ENCODE data around the gene IGF1R.

Gene IGF1R

DNA sequence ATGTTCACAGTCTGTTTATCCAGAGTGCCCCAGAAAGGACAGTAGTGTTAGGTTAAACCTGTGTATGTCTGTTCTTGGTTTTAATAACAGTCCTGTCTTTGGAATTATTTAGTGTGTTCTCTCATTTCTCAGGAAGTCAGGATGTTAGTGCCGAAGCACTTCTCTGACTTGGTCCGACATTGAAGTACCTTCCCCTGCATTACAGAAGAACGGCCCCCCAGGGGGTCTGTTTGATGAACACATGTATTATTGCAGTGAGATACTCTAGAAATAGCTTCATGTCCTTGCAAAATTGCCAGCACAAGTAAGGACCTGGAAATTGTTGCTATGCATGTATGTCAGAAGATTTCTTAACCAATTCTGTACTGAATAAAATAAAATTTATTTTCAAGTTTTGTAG is 110.9 kb downstream of the IGF1R start:
- Histone ChIP-seq H3K27me3 (no peaks in the 10 kb centered on the region), H3K4me1 (peaks cover 12% of the 10 kb centered on the region), H3K36me3 (no peaks in the 10 kb centered on the region; the same call in 1 of the 2 replicates), H3K9me3 (no peaks in the 10 kb centered on the region; the same call in 1 of the 2 replicates), H3K4me3 (ENCODE audit: low read depth, low read length) (no peak overlapping the region)
- TF ChIP-seq, protein P1, sequence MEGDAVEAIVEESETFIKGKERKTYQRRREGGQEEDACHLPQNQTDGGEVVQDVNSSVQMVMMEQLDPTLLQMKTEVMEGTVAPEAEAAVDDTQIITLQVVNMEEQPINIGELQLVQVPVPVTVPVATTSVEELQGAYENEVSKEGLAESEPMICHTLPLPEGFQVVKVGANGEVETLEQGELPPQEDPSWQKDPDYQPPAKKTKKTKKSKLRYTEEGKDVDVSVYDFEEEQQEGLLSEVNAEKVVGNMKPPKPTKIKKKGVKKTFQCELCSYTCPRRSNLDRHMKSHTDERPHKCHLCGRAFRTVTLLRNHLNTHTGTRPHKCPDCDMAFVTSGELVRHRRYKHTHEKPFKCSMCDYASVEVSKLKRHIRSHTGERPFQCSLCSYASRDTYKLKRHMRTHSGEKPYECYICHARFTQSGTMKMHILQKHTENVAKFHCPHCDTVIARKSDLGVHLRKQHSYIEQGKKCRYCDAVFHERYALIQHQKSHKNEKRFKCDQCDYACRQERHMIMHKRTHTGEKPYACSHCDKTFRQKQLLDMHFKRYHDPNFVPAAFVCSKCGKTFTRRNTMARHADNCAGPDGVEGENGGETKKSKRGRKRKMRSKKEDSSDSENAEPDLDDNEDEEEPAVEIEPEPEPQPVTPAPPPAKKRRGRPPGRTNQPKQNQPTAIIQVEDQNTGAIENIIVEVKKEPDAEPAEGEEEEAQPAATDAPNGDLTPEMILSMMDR (IDR thresholded peaks at IDR 0.05; ENCODE audit: low read depth, low read length) = no peak
- DNase-seq = no peak

DNA sequence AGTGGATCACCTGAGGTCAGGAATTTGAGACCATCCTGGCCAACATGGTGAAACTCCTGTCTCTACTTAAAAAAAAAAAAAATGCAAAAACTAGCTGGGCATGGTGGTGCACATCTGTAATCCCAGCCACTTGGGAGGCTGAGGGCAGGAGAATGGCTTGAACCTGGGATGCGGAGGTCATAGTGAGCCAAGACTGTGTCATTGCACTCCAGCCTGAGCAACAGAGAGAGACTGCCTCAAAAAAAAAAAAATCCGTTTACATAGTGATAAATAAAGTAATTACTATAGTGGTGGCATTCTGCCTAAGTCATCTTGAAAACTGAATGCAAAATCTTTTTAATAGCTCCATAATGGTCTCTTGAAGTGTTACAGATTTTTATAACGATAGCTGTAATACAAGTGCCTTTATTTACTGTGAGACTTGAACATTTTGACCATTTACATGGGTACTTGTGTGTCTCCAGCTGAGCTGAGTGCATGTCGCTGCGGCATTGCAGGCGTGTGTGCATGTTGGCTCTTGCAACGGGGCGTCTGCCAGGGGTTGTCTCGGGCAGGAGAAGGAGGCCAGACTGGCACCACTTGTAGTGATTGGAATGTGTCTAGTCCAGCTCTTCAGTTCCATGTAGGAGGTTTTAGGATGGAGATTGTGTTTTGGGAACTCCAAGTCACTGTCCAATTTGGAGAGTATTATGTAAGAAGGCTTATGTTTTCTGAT is 111.9 kb downstream of the IGF1R start:
- DNase-seq = no peak

DNA sequence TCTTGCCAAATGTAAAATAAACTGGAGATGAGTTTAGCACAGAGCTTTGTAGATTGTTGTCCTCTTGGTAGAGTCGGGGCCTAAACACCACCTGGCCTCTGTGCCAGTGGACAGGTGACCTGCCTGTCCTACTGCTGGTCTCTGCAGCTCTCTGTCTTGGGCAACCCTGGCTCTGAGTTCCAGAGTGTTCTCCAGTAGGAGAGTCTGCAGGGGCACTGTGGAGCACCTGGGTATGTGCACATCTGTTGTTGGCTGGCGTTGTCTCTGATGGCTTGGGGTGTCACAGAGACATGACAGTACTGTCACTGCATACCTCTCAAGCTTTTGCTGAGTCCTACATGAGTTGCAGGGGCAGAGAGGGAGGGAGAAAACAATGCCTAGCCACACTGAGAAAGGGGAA is 112.6 kb downstream of the IGF1R start:
- H3K4me3 ChIP-seq (ENCODE audit: low read depth, low read length) = no peak overlapping the region
- no peak for DNase-seq
- TF ChIP-seq, protein P1 (IDR thresholded peaks at IDR 0.05; ENCODE audit: low read depth, low read length) = no peak

More for the DNA sequence above, 111.9 kb downstream of the IGF1R start:
- Histone ChIP-seq H3K36me3 (no peaks in the 10 kb centered on the region; the same call in 1 of the 2 replicates), H3K27me3 (no peaks in the 10 kb centered on the region), H3K9me3 (no peaks in the 10 kb centered on the region; the same call in 1 of the 2 replicates), H3K4me3 (ENCODE audit: low read depth, low read length) (no peak overlapping the region), H3K4me1 (peaks cover 12% of the 10 kb centered on the region)
- TF ChIP-seq, protein P1 (IDR thresholded peaks at IDR 0.05; ENCODE audit: low read depth, low read length) = no peak

DNA sequence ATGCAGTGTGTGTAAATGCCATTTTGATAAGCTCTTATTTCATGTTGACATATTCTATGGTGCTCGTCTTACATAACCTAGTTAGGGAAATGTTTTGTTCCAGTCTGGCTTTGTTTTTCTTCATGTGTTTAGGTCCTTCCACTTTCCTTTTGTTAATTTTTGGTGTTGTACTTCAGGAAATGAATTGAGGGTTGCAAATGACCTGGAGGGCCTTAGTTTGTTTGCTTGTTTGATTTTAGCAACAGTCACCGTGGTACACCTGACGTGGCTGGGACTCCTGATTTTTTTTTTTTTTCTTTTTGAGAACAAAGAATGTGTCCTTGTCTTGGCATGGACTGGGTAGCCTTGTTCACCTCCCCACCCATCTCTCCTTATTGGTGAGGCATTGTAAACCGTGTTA is 114.8 kb downstream of the IGF1R start:
- no peaks in the 10 kb centered on the region for H3K27me3 ChIP-seq
- peaks cover 13% of the 10 kb centered on the region for H3K4me1 ChIP-seq
- TF ChIP-seq, protein P1 (IDR thresholded peaks at IDR 0.05; ENCODE audit: low read depth, low read length) = no peak
- DNase-seq = no peak
- H3K36me3 ChIP-seq = no peaks in the 10 kb centered on the region; the same call in 1 of the 2 replicates
- peaks cover 4% of the 10 kb centered on the region; the same call in 1 of the 2 replicates for H3K9me3 ChIP-seq
- H3K4me3 ChIP-seq (ENCODE audit: low read depth, low read length) = no peak overlapping the region

More for the DNA sequence above, 112.6 kb downstream of the IGF1R start:
- H3K36me3 ChIP-seq = no peaks in the 10 kb centered on the region; the same call in 1 of the 2 replicates
- peaks cover 15% of the 10 kb centered on the region for H3K4me1 ChIP-seq
- no peaks in the 10 kb centered on the region for H3K27me3 ChIP-seq
- no peaks in the 10 kb centered on the region; the same call in 1 of the 2 replicates for H3K9me3 ChIP-seq

DNA sequence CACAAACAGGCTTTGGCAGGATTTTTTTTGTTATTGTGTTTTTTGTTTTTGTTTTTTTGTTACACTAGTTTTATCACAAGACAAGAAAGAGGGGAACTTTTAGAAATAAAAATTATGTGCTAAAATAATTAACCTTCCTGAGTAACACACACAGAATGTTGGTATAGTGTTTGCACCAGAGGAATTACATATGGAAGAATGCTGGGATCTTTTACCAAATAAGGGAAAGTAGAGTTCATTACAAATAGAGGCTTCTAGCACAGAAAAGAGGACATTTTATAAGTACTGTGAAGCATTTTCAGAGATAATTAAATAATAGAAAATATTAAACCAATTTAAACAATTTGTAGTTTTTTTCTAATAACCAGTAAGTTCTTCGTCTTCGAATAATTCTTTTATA is 116.0 kb downstream of the IGF1R start:
- TF ChIP-seq, protein P1 (IDR thresholded peaks at IDR 0.05; ENCODE audit: low read depth, low read length) = no peak
- Histone ChIP-seq H3K4me3 (ENCODE audit: low read depth, low read length) (no peak overlapping the region), H3K9me3 (peaks cover 4% of the 10 kb centered on the region; the same call in 1 of the 2 replicates), H3K36me3 (no peaks in the 10 kb centered on the region; the same call in 1 of the 2 replicates), H3K4me1 (peaks cover 9% of the 10 kb centered on the region), H3K27me3 (no peaks in the 10 kb centered on the region)
- DNase-seq = no peak

DNA sequence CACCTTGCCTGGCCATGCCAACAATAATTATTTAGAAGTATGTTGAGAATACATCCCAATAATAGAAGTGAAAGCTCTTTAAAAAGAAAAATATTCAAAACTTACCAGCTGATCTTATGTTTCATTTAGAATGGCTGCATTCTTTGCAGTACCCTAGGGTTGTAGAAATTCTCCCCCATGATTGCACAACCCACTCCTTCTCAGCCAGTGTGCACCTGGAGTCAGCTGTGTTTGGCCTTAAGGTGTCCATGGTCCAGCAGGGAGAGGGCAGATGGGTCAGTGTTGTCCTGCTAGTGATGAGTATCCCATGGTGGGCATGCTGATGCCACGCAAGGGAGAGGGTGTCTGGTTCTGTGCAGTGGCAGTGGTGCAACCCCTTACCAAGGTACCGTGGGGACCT is 117.3 kb downstream of the IGF1R start:
- Histone ChIP-seq H3K4me3 (ENCODE audit: low read depth, low read length) (no peak overlapping the region), H3K27me3 (no peaks in the 10 kb centered on the region), H3K4me1 (peaks cover 19% of the 10 kb centered on the region), H3K9me3 (peaks cover 4% of the 10 kb centered on the region; the same call in 1 of the 2 replicates), H3K36me3 (no peaks in the 10 kb centered on the region; the same call in 1 of the 2 replicates)
- DNase-seq = no peak
- TF ChIP-seq, protein P1 (IDR thresholded peaks at IDR 0.05; ENCODE audit: low read depth, low read length) = no peak

Measured in BE2C (cell line).